ENCODE measurements around the gene SPEG.

Gene SPEG

DNA sequence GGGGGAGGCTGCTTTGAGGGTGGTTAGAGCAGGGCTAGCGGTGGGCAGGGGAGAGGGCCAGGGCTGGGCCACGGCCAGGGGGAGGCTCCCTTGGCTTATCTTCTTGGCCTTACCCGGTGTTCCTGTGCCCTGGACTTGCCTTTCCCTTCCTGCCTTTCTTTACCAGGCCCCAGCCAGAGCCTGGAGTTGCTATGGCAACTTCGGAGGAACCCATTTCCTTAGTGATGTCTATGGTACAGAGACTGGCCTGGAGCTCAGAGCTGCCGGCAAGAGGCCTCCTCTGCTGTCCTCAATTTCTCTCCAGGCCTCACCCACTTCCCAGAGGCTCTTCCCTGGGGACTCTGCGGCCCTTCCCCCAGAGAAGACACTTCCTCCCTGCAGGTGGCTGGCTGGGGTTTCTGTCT lies 11.5 kb downstream of the SPEG start:
- DNase-seq, result no peak

DNA sequence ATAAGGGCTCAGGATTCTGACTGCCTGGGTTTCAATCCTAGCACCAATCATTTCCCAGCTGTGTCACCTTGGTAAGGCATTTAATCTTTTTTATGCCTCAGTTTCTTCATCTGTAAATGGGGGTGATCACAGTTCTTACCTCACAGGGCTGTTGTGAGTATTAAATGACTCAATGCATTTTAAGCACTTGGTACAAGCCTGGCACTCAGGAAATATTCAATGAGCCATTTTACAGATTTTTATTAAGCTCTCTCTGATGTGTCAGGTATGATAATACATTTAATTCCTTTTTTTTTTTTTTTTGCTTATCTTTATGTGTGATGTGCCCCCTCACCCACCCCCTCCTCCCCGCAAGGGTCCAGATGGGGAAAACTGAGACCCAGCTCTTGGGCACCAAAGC lies 12.0 kb downstream of the SPEG start:
- DNase-seq, result no peak

DNA sequence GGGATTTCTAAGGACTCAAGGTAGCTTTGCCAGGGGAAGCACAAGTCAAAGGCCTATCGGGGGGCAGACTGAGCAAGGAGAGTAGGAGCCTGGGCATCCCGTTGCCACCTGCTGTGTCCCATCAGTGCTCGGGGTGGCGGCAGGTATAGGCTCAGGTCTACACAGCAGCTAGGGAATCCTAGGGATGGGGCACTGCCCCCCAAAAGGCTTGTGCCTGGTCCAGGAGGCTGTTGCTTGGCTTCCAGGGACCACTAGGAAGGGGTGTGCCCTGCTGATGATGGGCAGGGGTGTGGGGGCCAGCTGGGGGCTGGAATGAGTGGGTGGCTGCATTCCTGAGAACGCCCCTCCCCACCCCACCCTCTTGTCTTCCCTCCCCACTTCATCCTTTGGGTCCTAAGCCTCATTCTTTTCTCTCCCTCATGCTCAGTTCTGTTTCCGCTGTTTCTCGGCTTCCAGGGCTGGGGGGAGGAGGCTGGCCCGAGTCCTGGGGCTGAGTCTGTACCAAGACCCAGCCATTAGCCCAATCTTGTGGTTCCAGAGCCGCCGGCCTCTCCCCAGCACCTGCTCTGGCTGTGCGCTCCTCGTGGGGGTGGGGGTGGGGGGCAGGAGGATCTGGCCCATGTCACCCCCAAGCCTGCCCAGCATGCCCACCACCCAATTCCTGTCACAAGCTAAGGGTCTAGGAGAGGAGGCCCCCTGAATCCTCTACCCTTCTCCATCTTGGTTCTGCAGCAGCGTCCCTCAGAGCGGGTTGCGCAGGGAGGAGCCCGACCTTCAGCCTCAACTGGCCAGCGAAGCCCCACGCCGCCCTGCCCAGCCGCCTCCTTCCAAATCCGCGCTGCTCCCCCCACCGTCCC lies 12.8 kb downstream of the SPEG start:
- DNase-seq, result no peak

GRCh38 chr2:219448099-219448775 lies 13.6 kb downstream of the SPEG start:
- no peak for DNase-seq

- DNase-seq, result no peak
Measured at GRCh38 chr2:219448776-219449341, 14.2 kb downstream of the SPEG start.

GRCh38 chr2:219449609-219450008 lies 15.0 kb downstream of the SPEG start:
- DNase-seq, result no peak

- no peak for DNase-seq
Measured at GRCh38 chr2:219451661-219452360, 17.2 kb downstream of the SPEG start.

- DNase-seq, result no peak
Measured at GRCh38 chr2:219452361-219453317, 18.0 kb downstream of the SPEG start.

GRCh38 chr2:219453671-219454590 lies 19.3 kb downstream of the SPEG start:
- no peak for DNase-seq

DNA sequence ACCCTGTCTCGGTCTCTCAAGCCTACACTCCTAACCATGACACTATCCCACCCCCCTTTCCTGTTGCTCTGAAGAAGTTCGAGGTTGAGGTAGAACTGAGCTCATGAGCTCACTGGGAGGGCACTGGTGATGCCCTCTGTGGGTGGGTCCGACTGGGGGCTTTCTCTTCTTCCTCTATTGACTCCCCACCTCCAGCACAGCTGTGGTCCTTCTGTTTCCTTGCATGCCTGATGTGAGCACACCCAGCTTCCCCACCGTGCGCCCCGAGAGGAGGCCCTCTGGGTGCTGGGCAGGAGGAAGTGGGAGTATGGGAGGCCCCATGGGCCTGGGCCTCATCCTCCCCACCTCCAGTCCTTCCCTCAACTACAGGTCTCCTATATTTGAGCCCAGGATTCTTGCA lies 20.9 kb downstream of the SPEG start:
- DNase-seq, result no peak

DNA sequence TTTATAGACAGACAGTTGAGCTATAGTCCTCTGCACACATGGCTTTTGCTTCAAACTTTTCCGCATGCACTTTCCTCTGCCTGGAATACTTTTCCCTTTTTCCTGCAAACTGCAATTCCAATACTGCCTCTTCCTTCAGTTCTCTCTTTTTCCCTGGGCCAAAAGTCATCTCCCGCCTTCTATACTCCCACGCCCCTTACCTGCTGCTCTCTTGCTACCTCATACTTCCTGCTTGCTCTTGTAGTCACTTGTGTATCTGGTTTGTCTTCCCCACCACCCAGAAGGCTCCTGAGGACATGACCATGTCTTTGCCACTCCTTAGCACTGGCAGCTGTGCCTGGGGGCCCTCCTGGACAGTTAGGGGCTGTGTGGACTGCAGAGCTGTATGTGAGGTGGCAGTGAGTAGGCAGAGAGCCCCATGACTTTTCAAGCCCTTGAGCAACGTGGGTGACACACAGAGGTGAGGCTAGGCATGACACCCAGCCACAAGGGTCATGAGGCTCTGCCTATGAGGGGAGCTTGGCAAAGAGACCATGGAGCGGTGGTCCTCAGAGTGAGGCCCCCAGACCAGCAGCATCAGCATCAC lies 23.2 kb downstream of the SPEG start:
- DNase-seq, result no peak

DNA sequence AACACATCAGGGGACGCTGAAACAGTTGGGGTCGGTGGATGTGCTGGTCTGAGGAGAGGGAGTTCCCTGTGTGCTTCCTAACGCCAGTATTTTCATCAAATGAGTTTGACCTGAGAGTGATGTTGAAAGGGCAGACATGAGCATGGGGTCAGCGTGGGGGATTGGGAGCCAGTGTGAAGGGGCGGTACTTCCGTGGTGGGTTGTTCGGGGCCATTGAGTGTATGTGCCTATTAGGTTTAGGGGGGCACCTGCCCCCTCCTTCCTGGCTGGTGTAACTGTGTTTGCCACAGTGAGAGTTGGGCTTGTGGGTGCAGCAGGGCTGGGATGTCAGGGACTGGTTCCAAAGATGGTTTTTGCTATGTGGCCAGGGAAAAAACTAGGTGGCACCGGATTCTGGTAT lies 24.4 kb downstream of the SPEG start:
- no peak for DNase-seq

DNA sequence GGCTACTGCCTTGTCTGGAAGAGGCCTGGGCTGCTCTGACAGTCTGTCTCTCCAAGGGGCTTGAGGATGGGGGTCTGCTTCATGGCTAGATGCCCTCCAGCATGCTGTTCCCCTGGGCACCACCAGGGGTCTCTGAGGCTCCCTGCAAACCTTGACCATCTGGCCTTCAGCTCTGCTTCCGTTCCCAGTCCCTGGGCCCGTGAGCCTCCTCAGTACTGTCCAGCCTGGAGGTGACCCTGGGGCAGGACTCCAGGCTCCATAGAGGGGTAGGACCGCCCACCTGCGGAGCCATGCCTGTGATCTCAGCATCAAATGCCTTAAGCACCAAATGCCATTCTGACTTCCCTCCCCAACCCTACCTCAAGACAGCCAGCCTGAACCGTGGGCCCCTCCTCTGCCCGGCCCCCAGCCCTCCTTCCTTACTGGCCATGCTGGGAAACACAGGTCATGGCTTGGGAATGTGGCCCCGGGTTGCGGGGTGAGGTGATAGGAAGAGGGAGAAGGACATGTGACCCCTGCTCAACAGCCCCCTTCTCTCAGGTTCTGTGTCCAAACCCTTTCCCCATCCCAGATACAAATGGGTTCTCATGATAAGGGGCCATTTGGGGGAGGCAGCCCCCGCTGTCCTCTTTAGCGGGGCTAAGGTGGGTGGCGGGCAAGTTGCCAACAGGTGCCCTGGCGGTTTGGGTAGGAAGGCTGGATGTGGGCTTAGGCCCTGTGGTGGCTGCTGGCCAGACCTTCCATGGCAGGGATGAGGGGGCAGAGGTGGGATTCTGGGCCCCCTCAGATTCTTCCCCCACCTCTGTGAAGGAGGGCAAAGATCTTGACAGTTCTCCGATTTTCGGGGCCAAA lies 25.0 kb downstream of the SPEG start:
- DNase-seq, result peak; percentile 11

- no peak for DNase-seq
Measured at GRCh38 chr2:219460424-219460926, 25.8 kb downstream of the SPEG start.

DNA sequence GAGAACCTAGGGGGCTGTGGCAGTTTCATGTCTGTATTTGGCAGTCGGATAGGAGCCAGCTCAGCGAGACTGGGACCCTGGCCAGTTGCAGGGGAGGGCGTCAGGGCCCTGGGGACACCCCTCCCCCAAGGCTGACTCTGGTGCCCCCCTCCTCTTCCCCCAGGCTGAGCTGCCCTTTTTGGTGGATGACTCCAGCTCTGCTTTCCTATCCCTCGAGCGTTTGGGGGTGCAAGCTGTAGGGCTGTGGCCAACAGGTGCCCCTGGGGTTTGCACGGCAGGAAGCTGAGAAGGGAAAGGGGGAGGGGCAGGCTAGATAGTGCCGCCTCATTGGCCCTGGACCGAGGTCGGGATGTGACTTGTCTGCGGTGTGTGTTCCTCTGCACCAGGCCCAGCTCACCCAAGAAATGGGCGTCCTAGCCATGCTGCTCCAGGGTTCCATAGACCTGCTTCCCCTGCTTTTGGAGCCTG lies 26.4 kb downstream of the SPEG start:
- DNase-seq, result no peak

- DNase-seq, result no peak
Measured at GRCh38 chr2:219461669-219462068, 27.0 kb downstream of the SPEG start.

DNA sequence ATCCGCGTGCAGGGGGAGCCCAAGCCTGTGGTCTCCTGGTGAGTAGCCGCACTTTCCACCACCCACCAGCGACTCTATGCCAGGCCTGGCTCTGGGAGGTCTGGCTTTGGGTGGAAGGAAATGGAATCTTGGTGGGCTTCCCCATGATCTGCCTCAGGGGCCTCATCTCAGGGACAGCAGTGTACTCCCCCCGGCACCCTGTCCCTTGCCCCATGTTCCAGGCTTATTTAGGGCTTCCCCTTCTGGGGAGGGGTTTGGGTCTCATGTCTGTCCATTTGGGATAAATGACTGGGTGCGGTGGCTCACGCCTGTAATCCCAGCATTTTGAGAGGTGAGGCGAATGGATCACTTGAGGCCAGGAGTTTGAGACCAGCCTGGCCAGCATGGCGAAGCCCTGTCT lies 27.7 kb downstream of the SPEG start:
- no peak for DNase-seq

- no peak for DNase-seq
Measured at GRCh38 chr2:219464286-219465032, 29.8 kb downstream of the SPEG start.

Measured in activated effector memory CD4-positive, alpha-beta T cell treated with Interleukin-2 at 50 U/mL for 16 hours (primary cell).